CD4-positive, alpha-beta T cell treated with Interleukin-6 for 4 hours (primary cell): ENCODE data around the gene ZNF200.
"Not testable (repeated sequence)": the region's sequence is repeated elsewhere in the genome, so short reads cannot be mapped to it uniquely, and the experiment has no call there.

Experiments used
- DNase-seq: peaks from one replicate; pipeline ENCODE4 v3.0.0-alpha.2; 2020; ENCODE audit warnings: mixed read lengths

Gene ZNF200

DNA sequence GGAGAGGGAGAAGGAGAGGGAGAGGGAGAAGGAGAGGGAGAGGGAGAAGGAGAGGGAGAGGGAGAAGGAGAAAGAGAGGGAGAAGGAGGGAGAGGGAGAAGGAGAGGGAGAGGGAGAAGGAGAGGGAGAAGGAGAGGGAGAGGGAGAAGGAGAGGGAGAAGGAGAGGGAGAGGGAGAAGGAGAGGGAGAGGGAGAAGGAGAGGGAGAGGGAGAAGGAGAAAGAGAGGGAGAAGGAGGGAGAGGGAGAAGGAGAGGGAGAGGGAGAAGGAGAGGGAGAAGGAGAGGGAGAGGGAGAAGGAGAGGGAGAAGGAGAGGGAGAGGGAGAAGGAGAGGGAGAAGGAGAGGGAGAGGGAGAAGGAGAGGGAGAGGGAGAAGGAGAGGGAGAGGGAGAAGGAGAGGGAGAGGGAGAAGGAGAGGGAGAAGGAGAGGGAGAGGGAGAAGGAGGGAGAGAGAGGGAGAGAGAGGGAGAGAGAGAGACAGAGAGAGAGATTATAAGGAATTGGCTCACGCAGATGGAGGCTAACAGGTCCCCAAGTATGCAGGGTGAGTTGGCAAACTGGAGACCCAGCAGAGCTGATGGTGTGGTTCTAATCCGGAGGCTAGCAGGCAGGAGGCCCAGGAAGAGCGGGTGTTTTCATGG, 37.1 kb downstream of the ZNF200 start:
- DNase-seq = not testable (repeated sequence)

- DNase-seq = no peak
Observed at GRCh38 chr16:3195975-3196374, 39.0 kb downstream of the ZNF200 start.

- no peak for DNase-seq
Observed at GRCh38 chr16:3194792-3195191, 40.2 kb downstream of the ZNF200 start.

DNA sequence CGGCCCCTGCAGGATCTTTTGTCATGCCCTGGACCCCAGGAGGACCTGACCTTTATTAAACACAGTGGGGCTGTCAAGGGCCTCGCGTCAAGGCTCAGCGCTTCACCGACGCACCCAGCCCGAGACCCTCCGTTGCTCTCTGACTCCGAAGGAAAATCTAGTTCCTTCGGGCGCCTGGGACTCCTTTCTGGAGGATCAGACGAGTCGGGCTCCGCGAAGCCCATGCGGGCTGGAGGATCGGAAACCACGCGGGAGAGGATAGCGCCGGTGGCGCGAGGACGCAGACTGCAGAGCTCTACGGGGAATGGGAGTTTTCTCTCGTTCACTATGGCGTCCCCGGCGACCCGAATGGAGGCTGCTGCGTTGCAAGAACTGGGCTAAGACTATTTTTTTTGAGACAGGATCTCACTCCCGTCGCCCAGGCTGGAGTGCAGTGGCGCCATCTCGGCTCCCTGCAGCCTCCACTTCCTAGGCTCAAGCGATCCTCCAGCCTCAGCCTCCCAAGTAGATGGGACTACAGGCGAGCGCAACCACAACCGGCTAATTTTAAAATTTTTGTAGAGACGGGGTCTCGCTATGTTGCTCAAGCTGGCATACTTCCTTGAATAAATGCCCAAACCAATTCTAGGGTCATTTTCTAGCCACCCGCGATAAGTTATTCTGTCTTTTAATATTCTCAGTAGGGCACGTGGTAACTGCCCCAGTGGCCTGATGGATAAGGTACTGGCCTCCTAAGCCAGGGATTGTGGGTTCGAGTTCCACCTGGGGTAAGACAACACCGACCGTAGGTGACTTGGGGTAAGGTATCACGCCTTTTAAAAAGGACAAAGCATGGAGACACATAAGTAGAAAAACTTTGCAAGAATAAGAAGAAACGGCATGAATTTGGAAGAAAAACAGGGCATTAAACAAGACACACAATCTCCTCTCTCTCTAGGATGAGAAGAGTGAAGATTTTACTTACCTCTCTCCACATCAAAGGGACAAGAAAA, 41.4 kb downstream of the ZNF200 start:
- no peak for DNase-seq

GRCh38 chr16:3192476-3193019, 42.4 kb downstream of the ZNF200 start:
- no peak for DNase-seq

DNA sequence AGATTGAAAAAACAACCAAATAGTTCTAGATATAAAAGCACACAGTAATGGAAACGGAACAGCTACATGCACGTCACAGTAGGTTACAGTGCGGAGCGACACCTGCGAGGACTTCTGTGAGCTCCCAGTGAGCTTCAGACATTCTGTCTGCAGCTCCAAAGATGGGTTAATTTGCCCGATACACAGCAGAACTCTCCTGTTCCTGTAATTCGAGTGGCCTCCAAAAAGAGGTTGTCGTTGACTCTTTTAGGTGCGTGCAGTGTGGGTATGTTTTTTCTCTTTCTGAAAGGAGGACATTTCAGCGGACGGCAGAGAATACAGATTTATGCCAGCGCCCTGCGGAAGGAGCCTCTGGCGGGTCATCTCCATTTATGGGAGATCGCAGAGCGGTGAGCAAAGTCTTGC, 44.0 kb downstream of the ZNF200 start:
- no peak for DNase-seq

DNA sequence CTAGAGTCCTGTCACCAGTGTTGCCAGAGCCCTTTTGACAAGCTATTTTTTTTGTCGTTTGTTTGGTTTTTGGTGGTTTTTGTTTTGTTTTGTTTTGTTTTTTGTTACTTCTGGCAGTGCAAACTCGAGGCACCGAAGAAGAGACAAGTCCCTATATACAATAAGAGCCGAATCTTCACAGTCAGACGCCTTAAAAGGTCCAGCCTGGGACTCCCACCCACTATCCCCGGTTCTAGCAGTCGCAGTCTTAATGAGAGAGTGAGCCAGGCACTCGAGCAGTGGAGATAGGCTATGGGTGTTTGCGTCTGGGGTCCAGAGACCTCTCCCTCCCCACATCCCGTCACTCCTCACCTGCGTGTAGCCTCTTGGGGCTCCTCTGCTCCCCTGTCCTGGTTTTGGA, 45.1 kb downstream of the ZNF200 start:
- DNase-seq = no peak

DNA sequence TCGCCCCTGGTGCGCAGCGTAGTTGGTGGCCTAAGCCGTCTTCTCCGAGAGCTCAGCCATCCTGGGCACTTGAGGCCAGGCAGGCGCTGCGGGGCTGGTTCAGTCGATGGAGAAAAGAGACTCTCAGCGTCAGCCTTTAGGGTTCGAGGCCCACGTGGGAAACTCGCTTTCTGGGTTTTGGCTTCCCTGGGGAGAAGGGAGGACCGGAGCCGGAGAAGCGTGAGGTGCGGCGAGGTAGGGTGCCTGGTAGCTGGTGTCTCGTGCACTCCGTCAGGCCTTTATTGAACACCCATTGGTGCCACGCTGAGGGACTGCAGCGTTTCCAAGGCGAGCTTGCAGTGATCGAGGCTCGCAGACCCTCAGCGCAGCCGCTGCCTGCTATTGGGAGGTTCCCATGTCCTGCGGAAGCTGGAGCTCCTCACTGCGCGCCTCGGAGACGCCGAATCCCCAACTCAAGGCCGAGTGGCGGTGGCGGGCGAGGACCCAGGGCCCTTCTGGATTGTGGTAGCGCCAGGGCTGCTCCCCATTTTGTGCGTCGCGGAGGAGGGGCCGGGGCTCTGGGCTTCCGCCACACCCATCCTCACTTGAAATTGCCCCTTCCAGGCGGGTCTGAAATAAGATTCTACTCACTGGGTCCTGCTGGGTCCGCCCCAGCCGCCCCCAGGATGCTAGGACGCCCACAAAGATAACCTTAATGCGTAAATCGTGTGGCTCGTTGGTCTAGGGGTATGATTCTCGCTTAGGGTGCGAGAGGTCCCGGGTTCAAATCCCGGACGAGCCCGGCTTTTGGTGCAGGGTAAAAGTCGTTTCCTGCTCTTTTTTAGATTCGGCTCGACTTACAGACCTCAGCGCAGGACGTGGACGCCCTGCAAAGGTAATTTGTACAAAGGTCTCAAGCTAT, 45.8 kb downstream of the ZNF200 start:
- DNase-seq = peak; percentile 42

DNA sequence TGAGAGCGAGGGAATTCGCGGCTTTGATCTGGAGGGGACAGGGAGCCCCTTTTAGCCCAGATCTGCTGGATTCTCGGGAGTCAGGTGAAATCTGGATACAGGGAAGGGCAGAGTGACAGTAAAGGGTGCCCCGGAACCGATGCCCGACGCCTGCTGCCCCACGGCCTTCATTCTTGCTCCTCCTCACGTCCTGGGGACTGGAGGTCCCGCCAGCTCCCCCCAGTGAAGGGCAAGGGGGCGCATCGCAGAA, 46.4 kb downstream of the ZNF200 start:
- DNase-seq = no peak

- DNase-seq = peak; percentile 47
Observed at GRCh38 chr16:3187798-3188674, 46.9 kb downstream of the ZNF200 start, which contains the start of gene OR1F1. Gene OR1F1, plus strand, starts transcription at chr16:3188204.

GRCh38 chr16:3186946-3187690, 47.8 kb downstream of the ZNF200 start:
- DNase-seq = no peak

- DNase-seq = no peak
Observed at GRCh38 chr16:3183445-3184139, 51.4 kb downstream of the ZNF200 start.

- DNase-seq = peak; percentile 44
Observed at GRCh38 chr16:3182608-3183444, 52.1 kb downstream of the ZNF200 start.

DNA sequence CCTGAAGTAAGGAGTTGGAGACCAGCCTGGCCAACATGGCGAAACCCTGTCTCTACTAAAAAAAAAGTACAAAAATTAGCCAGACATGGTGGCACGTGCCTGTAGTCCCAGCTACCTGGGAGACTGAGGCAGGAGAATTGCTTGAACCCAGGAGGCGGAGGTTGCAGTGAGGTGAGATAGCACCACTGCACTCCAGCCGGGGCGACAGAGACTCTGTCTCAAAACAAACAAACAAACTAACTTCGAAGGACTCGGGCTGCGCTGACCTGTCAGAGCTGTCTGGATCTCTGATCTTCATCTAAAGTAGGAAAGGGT, 52.7 kb downstream of the ZNF200 start:
- DNase-seq = not testable (repeated sequence)

DNA sequence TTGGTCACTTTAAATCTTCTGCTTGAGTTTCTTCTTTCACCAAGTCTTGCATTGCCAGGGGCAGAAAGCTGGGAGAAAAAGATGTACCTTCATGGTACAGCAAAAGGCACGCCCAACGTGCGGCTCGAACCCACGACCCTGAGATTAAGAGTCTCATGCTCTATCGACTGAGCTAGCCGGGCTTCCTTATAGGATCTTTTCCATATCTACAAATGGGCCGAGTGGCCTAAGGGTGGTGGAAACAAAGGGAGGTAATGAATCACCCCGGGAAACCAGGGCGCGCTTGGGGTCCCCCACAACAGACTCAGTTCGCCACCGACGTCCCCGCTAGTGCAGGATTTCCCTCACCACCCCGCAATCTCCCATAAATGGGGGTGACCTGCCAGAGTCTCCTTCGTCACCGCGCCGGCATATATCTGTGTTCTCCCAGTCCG, 54.5 kb downstream of the ZNF200 start:
- no peak for DNase-seq

GRCh38 chr16:3179651-3180050, 55.3 kb downstream of the ZNF200 start:
- DNase-seq = no peak

GRCh38 chr16:3175157-3176093, 59.5 kb downstream of the ZNF200 start:
- DNase-seq = no peak

DNA sequence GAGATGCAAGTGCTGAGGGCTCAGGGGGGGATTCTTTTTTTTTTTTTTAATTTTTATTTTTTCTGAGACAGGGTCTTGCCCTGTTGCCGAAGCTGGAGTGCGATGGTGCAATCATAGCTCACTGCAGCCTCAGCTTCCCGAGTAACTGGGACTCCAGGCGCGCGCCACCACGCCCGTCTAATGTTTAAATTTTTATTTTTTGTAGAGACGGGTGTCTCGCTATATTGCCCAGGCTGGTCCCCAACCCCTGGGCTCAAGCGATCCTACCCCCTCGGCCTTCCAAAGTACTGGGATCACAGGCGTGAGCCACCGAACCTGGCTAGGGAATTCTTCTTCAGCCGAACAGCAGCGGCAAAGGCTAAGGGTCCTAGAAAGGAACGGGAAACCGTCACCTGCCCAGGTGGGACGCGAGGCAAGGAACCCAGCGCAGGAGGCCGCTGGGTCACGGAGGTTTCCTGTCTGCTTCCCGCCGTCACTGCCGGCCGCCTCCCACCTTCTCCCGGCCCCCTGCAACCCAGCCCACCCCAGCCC, 60.3 kb downstream of the ZNF200 start:
- no peak for DNase-seq
